MCF 10A (cell line): ENCODE results near the gene SESTD1. TPM values are rescaled to one million over a fixed set of nuclear protein-coding genes. Genes with fewer than 3 reads are reported as not detected.

Source experiments
- BruUV-seq: library from RNA; stranded (reverse); fragments of 400-500 nt; replicated peaks from 2 replicates; lab custom pipeline; 2021; lab: Mats Ljungman, UMichigan
- CTCF ChIA-PET: fragments of 300-600 bp; sonication (Branson Sonifier 250); formaldehyde crosslinking; extraction: SDS; loops from one replicate; lab custom pipeline; 2021; ENCODE audit warnings: antibody characterized with exemption, inconsistent platforms; lab: Yijun Ruan, JAX
- POLR2A ChIA-PET: fragments of 300-600, 350-650 bp; sonication (Branson Sonifier 250); formaldehyde crosslinking; extraction: SDS; loops from one replicate; lab custom pipeline; 2020; ENCODE audit warnings: antibody characterized with exemption, inconsistent platforms; lab: Yijun Ruan, JAX
- DNase-seq: peaks from one replicate; pipeline ENCODE4 v3.0.0-alpha.2; 2018; ENCODE audit not compliant: unreplicated experiment
- H3K27ac Mint-ChIP-seq: one replicate; pipeline ENCODE4 v1.8.0; 2022; ENCODE audit warnings: mild to moderate bottlenecking, low read depth, mixed read lengths; ENCODE audit not compliant: unreplicated experiment
- H3K27me3 Mint-ChIP-seq: one replicate; pipeline ENCODE4 v1.8.0; 2022; ENCODE audit warnings: mixed read lengths; ENCODE audit not compliant: insufficient read depth, unreplicated experiment
- H3K36me3 Mint-ChIP-seq: one replicate; pipeline ENCODE4 v1.8.0; 2022; ENCODE audit warnings: mild to moderate bottlenecking, moderate library complexity, mixed read lengths; ENCODE audit not compliant: insufficient read depth, unreplicated experiment
- H3K4me1 Mint-ChIP-seq: one replicate; pipeline ENCODE4 v1.8.0; 2022; ENCODE audit warnings: mixed read lengths; ENCODE audit not compliant: insufficient read depth, unreplicated experiment
- H3K4me3 Mint-ChIP-seq: one replicate; pipeline ENCODE4 v1.8.0; 2022; ENCODE audit warnings: mild to moderate bottlenecking, moderate library complexity, mixed read lengths; ENCODE audit not compliant: unreplicated experiment
- H3K9me3 Mint-ChIP-seq: one replicate; pipeline ENCODE4 v1.8.0; 2022; ENCODE audit warnings: mixed read lengths; ENCODE audit not compliant: unreplicated experiment
- CTCF ChIP-seq: fragments of 200-600 bp; IDR thresholded peaks from one replicate; pipeline ENCODE4 v1.8.0; 2022; ENCODE audit warnings: antibody characterized with exemption, mild to moderate bottlenecking; ENCODE audit not compliant: unreplicated experiment
- intact Hi-C: fragments of 100-400 bp; cut with micrococcal nuclease; formaldehyde crosslinking; loops from 2 replicates; pipeline ENCODE4 v1.14.1; 2022
- total RNA-seq: library from RNA; stranded (reverse); gene quantifications from 2 replicates; pipeline ENCODE4 v1.2.3, GENCODE V29; 2022

SESTD1 gene
- total RNA-seq, 1 experiment from 2014 or later: 43.0 TPM

- BruUV-seq: no TSS peak
- intact Hi-C loops: no loop called here
- H3K9me3 Mint-ChIP-seq: peaks cover 15% of the 10 kb centered on the region
- no peak overlapping the region for H3K4me3 Mint-ChIP-seq
- ChIA-PET POLR2A (no interaction called here), CTCF (interaction anchor here (1.0 kb wide), 1 partner anchor 66 kb away, joined by 3 read pairs; no protein-coding TSS in a partner anchor)
- DNase-seq: no peak
- no peaks in the 10 kb centered on the region for H3K27me3 Mint-ChIP-seq
- TF ChIP-seq CTCF: no peak
- H3K4me1 Mint-ChIP-seq: peaks cover 6% of the 10 kb centered on the region
- no peak overlapping the region for H3K27ac Mint-ChIP-seq
- peaks cover 20% of the 10 kb centered on the region for H3K36me3 Mint-ChIP-seq
These were observed 69.5 kb downstream of the SESTD1 start for GRCh38 chr2:179195141-179195540.

- ChIA-PET CTCF (interaction anchor here (0.6 to 0.9 kb wide), 5 partner anchors 95 to 888 kb away, joined by 3 to 4 read pairs (median 3); no protein-coding TSS in a partner anchor), POLR2A (interaction anchor here (0.8 kb wide), 1 partner anchor 211 kb away, joined by 4 read pairs; no protein-coding TSS in a partner anchor)
- Mint-ChIP-seq H3K36me3 (peaks cover 28% of the 10 kb centered on the region), H3K27me3 (no peaks in the 10 kb centered on the region), H3K9me3 (peaks cover 27% of the 10 kb centered on the region), H3K27ac (no peak overlapping the region), H3K4me3 (no peak overlapping the region), H3K4me1 (peaks cover 6% of the 10 kb centered on the region)
- DNase-seq: no peak
- no TSS peak for BruUV-seq
- intact Hi-C loops: no loop called here
- no peak for TF ChIP-seq CTCF
These were observed 70.8 kb downstream of the SESTD1 start for GRCh38 chr2:179193759-179194394.

GRCh38 chr2:179191110-179191509 is 73.5 kb downstream of the SESTD1 start:
- ChIA-PET CTCF (no interaction called here), POLR2A (interaction anchor here (0.7 kb wide), 1 partner anchor 269 kb away, joined by 3 read pairs; no protein-coding TSS in a partner anchor)
- H3K36me3 Mint-ChIP-seq: peaks cover 21% of the 10 kb centered on the region
- TF ChIP-seq CTCF: no peak
- peaks cover 32% of the 10 kb centered on the region for H3K9me3 Mint-ChIP-seq
- H3K27me3 Mint-ChIP-seq: no peaks in the 10 kb centered on the region
- no peak for DNase-seq
- peaks cover 10% of the 10 kb centered on the region for H3K4me1 Mint-ChIP-seq
- intact Hi-C loops: no loop called here
- BruUV-seq: no TSS peak
- no peak overlapping the region for H3K4me3 Mint-ChIP-seq
- H3K27ac Mint-ChIP-seq: no peak overlapping the region

- Mint-ChIP-seq H3K9me3 (peaks cover 25% of the 10 kb centered on the region), H3K4me1 (peaks cover 8% of the 10 kb centered on the region), H3K27me3 (no peaks in the 10 kb centered on the region), H3K27ac (no peak overlapping the region), H3K4me3 (no peak overlapping the region), H3K36me3 (peaks cover 28% of the 10 kb centered on the region)
- ChIA-PET CTCF (no interaction called here), POLR2A (no interaction called here)
- BruUV-seq: no TSS peak
- no peak for DNase-seq
- no peak for TF ChIP-seq CTCF
- intact Hi-C loops: no loop called here
These were observed 78.5 kb downstream of the SESTD1 start for GRCh38 chr2:179186126-179186525.
